GM21515 (cell line): Measurements from ENCODE around the gene FOXC1.

Experiments used
- ATAC-seq: cut with Tn5 transposase; IDR thresholded peaks from one replicate; pipeline ENCODE4 v1.9.1; 2021; ENCODE audit not compliant: unreplicated experiment

Gene FOXC1

DNA sequence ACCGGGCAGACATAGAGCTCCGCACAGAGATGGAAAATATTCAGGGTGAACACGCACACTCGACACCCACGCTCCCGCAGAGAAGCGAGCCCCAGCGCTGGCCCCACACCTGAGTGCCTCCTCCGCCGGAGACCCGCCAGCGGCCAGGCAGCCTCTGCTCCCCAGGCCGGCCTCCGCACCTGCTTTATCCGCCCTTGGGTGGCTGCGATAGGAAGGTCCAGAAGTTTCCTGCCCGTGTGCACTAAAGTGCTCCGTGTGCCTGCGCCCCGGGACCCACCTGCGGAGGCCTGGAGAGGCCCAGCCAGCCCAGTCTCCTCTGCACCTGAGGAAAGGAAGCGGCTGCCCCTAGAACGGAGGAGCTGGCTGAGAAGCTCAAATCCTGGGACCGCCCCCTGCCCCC is 10.8 kb upstream of the FOXC1 start:
- ATAC-seq = no peak

DNA sequence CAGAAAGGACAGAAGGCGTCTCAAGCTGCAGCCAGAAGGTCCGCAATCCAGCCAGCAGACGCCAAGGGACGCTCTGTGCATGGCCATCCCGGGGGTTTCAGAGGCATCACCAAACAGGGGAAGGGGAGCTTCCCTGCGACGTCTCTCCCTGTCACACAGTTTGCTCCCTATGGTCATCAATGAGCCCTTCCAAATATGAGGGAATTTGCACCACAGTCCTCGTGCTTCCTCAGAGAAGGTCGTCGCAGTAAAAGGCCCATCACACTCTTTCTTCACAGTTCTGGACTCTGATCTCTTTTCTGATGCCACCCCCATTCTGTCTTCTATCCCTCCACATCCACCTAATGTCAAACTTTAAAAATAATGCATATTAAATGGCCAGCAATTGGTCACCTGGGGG is 10.2 kb upstream of the FOXC1 start:
- ATAC-seq = no peak

DNA sequence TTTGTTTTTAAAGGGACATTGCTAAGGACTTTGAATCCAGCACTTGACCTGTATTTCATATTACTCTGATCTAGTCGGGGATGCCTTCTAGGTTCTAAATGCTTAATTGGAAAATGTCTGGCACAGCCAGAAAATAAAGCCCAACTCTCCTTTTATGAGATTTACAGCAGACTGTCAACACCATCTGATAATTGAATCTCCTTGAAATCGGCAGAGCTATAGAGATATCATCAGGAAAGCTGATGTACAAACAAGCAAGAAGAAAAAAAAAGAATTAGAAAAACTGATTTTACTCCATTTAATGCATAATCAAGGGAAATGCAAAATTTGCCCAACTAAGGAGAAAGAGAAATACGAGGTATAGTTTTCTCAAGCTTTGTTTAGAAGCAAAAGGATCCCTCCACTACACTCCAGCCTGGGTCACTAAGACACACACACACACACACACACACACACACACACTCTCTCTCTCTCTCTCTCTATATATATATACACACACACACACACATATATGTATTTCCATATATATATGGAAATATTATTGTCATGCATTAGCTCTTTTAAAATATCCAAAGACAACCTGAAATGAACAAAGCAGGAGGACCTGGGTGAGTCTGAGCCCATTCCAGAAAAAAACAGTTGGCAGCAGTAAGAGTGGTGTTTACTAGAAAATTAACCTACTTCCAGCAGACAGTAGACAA is 9.5 kb upstream of the FOXC1 start:
- no peak for ATAC-seq

DNA sequence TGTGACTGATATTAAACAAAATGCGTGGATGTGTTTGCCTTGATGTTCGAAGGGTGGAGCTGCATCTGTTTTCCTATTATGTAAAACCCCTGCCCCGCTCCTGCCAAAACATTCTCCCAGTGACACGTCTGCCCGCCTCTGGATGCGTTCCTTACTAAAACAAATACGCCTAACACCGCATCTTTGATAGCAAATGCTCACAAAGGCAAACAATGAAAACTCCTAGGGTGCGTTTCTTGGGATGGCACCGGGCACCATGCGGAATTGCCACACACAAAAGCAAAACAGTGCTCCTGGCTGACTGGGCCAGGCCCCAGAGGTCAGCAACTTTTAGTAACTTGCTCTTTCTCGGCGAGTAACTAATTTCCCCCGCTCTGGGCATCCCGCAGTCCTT is 9.0 kb upstream of the FOXC1 start:
- no peak for ATAC-seq

DNA sequence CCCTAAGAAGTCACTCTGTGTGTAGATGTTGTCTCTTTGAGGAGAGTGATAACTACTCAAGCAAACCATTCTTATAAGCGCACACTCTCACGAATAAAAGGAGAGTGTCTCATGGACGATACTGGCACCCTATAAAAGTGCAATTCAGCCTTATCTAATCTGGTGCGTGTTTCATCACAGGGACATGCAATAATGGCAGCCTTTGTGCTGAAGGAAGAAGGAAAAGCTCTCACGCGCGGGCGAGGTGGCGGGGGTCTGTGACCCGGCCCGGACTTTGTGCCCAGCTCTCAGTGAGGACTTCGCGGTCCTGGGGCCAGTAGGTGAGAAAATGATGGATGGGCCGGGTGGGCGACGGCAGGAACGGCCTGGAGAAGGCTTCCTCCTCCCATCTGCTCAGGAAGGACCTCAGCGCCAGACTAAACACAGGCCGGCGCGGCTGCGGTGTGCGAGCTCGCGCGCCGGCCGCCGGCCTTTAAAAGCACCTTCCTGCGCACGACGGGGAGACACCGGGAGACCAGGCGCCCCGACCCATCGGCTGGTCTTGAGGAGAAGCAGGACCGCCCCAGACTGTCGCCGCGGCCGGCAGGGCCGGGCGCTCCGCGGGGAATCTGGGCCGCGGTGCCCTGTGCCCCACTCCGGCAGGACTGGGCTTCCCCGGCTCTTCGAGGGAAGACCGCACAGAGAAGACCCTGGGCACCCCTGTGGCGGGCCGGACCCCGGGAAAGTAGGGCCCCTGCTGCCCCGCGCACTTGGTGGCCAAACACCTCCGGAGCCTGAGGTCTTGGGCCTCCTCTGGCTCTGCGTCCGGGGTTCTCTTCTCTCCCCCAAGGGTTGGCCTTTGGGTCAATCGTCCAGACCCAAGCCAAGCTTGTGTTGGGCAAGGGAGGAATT is 8.3 kb upstream of the FOXC1 start:
- no peak for ATAC-seq

DNA sequence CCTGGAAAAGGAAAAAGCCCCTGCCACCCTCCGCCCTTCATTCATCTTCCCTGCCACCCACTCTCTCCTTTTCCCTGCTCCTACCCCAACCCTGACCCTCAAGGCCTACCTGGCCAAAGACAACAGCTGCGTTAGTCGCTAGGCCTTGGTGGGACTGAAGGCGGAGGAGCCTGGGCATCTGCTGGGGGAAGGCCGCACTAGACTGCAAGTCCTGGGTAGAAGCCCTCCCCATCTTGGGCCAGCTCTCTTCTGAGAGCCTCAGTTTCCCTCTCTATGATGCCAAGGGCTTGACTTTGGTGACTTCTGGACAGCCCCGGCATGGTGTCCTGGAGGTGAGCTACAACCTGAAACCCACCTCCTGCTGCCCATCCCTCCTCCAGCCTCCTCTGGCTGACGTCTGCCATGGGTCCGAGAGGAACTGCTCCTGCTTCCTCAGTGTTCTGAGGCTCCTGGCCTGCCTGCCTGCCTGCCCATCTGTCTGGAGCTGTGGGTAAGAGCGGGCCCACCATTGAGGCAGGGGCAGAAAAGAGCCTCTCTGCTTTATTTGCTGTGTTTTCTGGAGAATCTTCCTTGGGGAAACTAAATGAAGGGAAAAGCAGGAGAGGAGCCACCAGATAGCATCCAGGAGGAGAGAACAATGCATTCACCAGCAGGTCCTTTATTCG is 7.5 kb upstream of the FOXC1 start:
- no peak for ATAC-seq

DNA sequence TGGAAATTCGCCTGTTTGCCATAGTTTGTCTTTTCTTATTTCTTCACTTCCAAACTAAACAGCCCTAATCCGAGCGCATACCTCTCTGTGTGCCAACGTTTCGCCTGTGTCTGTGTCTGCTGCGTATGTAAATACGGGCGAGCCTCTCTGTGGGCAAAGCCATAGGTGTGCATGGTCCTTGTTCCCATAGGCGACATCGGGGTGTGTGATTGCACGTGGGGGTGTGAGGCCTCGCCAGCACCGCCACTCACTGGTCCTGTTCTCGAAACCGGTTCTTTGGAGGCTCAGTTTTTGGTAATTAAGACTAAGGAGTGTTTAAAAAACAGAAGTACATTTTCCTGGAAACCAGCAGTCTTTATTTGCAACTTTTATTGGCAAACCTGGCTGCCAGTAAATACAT is 6.0 kb upstream of the FOXC1 start:
- no peak for ATAC-seq

DNA sequence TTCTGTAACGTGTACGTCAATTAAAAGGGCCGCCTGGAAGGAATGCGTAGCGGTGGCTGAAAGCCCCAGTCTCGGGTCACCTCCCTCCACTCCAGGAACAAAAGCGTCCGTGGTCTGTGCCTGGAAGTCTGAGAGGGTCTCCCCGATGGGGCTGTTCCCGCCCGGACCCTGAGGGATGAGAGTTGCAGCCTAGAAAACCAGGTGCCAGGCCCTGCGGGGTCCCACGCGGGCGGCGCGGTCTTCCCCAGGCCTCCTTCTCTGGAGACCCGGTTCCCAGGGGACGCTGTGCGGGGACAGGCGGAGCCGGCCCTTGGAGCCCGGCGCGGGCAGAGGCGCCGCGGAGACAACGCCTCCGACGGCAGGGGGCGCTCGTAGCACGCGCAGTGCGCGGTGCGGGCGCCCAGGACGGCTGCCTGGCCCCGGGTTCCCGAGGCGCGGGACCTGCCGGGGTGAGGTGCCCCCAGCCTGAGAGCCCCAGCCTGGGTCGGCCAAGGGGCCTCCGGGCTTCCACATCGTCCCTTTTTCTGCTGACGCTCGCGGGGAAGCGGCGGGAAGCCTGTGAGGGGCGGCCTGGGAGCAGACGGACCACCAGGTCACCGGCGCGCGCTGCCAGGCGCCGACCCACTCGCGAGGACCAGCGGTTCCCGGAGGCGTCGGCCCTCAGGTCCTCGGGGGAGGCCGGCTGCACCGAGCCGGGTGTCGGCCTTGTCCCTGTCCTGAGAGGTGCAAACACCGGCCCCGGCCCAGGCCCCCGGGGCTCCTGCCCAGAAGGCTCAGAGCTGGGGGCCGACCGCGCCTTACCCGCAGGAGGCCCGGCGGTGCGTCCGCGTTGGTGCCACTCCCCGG is 5.3 kb upstream of the FOXC1 start:
- no peak for ATAC-seq

DNA sequence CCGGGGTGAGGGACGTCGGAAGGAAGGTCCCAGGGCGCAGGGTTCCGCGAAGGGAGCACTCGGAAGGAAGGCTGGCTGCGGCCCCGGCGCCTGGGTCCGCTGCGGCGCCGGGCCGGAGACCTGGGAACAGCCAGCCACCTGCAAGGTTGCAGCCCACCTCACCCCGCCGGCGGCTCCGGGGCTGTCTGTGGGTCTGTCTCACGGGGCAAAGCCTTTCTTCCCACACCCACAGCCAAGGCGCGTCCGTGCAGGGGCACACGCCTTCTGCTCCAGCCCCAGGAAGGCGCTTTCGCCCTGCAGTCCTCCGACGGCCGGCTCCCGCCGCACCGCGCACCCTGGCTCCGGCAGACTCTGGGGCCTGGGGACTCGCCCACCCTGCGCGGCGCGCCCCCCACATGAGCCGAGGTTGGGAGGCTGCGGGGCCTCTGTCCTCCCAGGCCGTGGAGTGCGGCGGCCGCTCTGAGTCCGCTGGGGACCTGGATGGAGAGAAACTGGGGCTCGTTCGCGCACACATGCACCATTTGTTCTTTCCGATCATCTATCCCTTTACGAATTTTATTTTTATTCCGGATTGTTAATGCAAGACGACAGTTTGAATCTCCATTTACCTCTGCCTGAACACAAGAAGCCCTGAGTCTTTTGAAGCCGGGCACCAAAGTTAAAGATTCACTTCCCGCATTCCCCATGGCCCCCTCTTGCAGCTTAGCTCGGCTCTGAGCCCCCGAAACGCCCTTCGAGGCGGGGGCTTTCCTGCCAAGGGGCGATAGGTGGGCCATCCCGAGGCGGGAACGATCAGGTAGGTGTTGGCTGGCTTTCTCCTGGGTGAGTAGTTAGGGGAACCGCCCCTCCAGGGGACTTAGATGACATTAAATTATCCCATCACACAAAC is 4.5 kb upstream of the FOXC1 start:
- ATAC-seq = no peak

DNA sequence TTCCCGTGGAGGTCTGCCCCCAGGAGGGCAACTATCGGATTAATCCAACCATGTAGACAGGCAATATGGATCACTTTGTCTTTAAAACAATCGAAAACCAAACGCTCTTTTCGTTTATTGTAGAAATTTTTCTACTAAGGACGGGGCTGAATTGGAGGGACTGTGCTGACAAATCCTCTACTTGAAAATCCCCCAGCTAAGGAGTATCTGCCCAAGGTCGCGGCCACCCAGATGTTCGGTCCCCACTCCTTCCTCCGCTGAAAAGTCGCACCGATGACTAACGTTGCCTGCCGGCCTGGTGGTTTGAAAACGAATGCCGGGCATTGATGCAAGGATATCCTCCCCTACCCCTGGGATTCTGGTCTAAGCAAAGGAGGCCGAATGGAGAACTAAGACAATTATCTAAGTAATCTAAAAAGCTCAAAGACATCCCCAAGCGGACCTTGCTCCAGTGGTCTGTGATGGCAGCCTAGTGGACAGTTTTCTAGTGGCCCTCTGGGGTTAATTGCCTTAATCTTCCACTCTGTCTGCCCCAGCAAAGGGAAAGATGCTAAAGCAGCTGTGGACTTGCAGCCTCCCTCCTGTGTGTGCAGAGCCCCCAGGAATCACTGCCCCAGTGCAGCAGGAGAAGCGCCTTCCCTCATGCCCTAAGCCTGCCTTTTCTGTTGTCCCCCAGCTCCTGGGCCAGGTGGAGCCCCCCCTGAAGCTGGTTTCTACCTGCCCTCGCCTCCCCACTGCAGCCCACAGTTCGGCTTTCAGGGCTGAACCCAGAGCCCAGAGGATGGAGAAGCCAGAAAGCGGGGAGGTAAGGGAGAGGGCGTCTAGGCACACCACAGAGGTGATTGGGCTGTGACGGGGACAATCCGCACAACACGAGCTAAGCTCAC is 3.6 kb upstream of the FOXC1 start:
- no peak for ATAC-seq

DNA sequence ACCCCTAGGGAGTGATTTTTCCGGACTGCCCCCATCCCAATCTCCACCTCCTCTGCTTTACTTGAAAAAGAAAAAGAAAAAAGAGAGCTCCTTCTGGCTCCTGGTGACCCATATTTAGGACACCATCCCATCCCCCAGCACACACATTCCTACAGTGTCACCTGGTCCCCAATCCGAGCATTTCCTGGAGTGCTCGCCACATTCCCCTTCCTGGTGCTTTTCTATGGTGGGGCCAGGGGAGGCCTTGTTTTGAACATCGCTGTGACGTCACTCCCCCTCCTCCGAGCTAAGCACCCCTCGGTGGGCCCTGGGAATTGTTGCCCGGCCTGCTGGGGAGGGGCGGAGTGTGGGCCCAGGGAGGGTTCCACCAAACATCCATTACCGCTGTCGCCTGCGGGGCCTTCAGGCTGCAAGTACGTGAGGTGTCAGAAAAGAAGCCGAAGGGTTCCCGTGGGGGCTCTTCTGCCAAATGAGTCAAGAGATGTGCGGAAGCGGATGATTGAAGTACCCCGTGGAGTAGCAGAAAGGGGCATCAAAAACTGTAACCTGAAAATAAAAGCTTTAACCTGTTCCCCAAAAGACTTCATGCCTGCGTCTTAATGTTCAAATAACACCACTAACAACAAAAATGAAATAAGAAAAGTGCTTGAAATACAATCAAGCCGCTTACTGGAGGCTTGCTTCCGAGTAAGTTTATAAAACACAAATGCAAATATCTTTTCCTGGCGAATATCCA is 2.8 kb upstream of the FOXC1 start:
- no peak for ATAC-seq

DNA sequence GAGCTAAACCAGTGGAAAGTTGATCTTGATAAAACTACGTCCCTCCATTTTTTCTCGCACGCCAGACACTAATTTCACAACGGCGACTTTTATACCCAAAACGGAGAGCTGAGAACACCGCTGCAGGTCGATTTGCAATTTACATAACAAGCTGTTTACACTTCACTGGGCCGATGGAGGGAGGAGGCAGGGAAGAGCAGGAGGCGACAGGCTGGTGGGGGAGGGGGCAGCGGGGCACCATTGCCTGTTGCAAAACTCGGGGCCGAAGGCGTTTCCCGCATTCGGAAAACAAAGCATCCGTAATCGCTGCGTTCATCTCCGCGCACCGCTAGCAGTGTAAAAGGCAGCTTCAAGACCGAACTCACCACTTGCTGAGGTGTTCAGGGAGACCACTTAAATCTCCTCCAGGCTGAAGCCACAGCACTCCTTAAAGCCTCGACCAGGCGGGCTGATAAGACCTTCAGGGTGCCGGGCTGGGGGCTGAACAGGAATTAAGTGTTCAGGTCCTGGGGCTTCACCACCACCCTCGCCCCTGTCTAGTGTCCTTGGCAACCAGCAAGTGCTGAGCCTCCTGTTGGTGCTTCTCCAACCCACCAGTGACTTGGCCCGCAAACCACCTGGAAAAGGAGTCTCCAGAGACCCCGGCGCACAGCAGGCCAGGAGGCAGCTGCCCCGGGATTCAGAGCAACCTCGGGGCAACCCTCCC is 2.0 kb upstream of the FOXC1 start:
- ATAC-seq = no peak

DNA sequence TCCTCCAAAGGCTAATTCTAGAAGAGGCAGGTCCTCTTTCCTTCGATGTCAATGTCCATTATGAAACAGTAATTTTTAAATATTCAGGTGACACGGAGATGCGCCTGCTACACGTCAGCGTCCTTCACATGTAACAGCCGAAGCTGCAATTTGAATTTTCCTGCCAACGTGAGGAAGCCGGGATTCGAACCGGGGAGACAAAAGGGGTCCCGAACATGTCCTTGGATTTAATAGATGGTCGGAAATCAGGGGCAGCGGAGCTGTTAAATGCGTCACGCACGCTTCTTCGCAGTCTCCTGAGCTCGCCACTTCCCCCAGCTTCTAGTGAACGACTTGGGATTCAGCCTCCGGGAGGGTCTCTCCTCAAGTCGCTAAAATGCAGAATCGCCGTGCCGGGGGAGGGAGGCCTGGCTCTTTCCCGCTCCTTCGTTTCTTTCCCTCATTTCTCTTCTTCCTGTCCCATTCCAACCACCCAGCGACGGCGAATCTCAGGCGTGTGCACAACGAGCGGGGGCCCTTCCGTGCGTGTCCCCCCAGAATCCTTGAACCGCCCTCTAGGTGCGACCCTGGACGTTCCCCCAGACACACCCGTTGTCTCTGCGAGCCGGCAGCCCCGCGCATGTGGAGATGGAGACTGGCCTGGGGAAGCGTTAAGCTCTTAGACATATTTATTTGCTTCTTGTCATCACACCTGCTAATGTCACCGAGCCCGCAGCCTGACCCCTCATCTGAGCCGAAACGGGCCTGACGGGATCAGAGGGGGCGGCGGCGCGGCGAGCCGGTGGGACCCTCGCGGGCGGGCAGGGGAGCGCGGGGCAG is 1.3 kb upstream of the FOXC1 start:
- no peak for ATAC-seq

DNA sequence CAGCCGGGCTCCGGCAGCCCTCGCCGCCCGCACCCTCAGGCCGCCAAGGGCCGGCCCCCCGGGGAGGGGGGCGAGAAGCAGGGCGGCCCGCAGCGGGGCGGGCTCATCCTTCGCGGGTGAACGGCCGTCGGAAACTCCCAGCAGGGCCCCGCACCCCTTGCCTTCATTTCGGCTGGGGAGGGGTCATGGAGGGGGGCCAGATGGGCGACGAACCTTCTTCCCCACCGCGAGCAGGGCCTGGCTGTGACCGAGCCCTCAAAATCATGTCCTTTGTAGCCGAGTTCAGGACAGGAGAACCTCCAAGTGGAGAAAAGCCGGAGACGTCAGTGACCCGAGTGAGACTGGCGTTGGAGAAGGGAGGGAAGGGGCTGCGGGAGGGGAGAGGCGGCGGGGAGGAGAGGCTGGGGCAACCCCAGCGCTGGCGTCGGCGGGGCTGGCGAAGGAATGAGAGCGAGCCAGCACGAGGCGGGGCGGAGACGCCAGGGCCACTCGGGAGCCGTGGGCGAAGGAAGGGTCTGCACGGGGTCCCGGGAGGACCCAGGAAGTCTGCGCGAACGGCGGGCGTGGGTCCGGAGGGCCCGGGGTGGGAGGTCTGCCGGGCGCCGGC is 571 bp upstream of the FOXC1 start:
- ATAC-seq = peak; percentile 25

DNA sequence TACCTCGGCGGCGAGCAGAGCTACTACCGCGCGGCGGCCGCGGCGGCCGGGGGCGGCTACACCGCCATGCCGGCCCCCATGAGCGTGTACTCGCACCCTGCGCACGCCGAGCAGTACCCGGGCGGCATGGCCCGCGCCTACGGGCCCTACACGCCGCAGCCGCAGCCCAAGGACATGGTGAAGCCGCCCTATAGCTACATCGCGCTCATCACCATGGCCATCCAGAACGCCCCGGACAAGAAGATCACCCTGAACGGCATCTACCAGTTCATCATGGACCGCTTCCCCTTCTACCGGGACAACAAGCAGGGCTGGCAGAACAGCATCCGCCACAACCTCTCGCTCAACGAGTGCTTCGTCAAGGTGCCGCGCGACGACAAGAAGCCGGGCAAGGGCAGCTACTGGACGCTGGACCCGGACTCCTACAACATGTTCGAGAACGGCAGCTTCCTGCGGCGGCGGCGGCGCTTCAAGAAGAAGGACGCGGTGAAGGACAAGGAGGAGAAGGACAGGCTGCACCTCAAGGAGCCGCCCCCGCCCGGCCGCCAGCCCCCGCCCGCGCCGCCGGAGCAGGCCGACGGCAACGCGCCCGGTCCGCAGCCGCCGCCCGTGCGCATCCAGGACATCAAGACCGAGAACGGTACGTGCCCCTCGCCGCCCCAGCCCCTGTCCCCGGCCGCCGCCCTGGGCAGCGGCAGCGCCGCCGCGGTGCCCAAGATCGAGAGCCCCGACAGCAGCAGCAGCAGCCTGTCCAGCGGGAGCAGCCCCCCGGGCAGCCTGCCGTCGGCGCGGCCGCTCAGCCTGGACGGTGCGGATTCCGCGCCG is 994 bp downstream of the FOXC1 start:
- no peak for ATAC-seq

DNA sequence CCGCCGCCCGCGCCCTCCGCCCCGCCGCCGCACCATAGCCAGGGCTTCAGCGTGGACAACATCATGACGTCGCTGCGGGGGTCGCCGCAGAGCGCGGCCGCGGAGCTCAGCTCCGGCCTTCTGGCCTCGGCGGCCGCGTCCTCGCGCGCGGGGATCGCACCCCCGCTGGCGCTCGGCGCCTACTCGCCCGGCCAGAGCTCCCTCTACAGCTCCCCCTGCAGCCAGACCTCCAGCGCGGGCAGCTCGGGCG is 1.5 kb downstream of the FOXC1 start:
- no peak for ATAC-seq
